ENCODE measurements around the gene NPC1. TPM values are rescaled to one million over a fixed set of nuclear protein-coding genes. Genes with fewer than 3 reads are reported as not detected.

Gene NPC1
- total RNA-seq, 4 donors from 2014 or later: 35.7 to 99.4 (median 46.2) TPM

DNA sequence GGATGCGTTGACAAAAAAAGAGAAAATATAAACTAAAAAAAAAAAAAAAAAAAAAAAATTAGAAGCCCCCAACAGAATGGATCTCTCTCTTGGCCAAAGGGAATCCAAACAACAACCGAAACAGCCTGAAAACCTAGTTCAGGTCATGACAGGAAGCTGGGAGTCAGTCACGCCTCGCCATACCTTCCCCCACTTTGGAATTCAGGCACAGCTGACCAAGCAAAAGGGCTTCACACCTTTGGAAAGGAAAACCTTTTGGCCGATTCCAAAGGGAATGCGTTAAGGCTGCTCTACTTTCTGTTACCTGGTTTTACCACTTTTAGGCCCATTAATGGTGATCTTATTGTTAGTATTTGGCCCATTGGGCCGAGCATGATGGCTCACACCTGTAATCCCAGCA is 100.9 kb downstream of the NPC1 start:
- no peak overlapping the region for H3K27ac ChIP-seq
- in situ Hi-C loops (cut with MboI; ENCODE audit: low sequenced_read_pairs in 4 of 4): no loop called here

DNA sequence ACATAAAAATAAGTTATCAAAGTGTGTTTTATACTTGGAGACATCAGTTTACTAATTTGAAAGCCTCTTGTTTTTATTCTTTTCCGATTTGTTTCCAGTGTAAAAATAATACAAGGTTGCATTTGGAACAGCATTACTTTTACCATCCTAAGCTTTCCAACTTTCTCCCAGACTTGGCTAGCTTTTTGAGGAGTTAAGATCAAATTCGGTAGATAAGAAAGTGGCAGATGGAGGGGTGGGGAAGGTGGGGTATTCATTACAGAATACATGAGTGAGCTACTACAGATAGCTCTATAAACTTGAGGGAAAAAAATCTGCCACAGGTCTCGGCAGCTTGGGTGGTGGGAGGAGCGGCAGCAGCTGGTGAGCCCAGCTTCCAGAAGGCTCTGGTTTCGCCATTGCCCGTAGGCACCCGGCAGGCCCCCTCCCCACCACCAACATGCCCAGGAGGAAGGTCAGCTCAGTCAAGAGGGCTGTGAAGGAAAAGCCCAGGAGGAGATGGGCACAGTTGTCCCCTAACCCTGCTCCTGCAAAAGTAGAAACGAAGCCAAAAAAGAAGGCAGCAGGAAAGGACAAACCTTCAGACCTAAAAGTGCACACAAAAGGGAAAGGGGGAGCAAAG is 101.6 kb downstream of the NPC1 start:
- ATAC-seq (no peak), DNase-seq (no peak)
- no peak overlapping the region for H3K27ac ChIP-seq
- no peaks in the 10 kb centered on the region for H3K9me3 ChIP-seq
- H3K36me3 ChIP-seq: peaks cover 2 to 37% of the 10 kb centered on the region in 2 donors
- H3K27me3 ChIP-seq: no peaks in the 10 kb centered on the region
- in situ Hi-C loops (cut with MboI; ENCODE audit: low sequenced_read_pairs in 4 of 4): no loop called here
- TF ChIP-seq, protein P1, sequence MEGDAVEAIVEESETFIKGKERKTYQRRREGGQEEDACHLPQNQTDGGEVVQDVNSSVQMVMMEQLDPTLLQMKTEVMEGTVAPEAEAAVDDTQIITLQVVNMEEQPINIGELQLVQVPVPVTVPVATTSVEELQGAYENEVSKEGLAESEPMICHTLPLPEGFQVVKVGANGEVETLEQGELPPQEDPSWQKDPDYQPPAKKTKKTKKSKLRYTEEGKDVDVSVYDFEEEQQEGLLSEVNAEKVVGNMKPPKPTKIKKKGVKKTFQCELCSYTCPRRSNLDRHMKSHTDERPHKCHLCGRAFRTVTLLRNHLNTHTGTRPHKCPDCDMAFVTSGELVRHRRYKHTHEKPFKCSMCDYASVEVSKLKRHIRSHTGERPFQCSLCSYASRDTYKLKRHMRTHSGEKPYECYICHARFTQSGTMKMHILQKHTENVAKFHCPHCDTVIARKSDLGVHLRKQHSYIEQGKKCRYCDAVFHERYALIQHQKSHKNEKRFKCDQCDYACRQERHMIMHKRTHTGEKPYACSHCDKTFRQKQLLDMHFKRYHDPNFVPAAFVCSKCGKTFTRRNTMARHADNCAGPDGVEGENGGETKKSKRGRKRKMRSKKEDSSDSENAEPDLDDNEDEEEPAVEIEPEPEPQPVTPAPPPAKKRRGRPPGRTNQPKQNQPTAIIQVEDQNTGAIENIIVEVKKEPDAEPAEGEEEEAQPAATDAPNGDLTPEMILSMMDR (IDR thresholded peaks at IDR 0.05 in 4 of 5, conservative IDR thresholded peaks at IDR 0.05 in 1 of 5): no peak
- TF ChIP-seq POLR2A (IDR thresholded peaks at IDR 0.05): no peak
- H3K4me1 ChIP-seq: no peaks in the 10 kb centered on the region
- intact Hi-C loops (cut with DNase I; ENCODE audit: low total_unique reads): no loop called here
- H3K4me3 ChIP-seq: no peak overlapping the region

More for the DNA sequence above, 100.9 kb downstream of the NPC1 start:
- no peaks in the 10 kb centered on the region for H3K4me1 ChIP-seq
- DNase-seq (no peak), ATAC-seq (no peak)
- TF ChIP-seq, protein P1 (IDR thresholded peaks at IDR 0.05 in 4 of 5, conservative IDR thresholded peaks at IDR 0.05 in 1 of 5): no peak
- TF ChIP-seq POLR2A (IDR thresholded peaks at IDR 0.05): no peak
- no peaks in the 10 kb centered on the region for H3K9me3 ChIP-seq
- intact Hi-C loops (cut with DNase I; ENCODE audit: low total_unique reads): no loop called here
- H3K4me3 ChIP-seq: no peak overlapping the region
- no peaks in the 10 kb centered on the region for H3K27me3 ChIP-seq
- H3K36me3 ChIP-seq: peaks cover 2 to 30% of the 10 kb centered on the region in 2 donors

Other genes starting within 250 kb of the NPC1 start
- gene RIOK3, start 133.2 kb downstream of the NPC1 start, total RNA-seq: 100 to 1,000 TPM in 3 of 4 donors, 10 to 100 TPM in 1; 77.3 to 220 (median 114) TPM
- gene RMC1, start 83.0 kb downstream of the NPC1 start, total RNA-seq: 10 to 100 TPM; 20.1 to 27.3 (median 25.2) TPM
- gene ANKRD29, start 76.4 kb upstream of the NPC1 start, total RNA-seq: 1 to 10 TPM in 3 of 4 donors, under 1 TPM in 1; 0.93 to 2.8 (median 1.6) TPM
- gene LAMA3, start 102.9 kb upstream of the NPC1 start, total RNA-seq: 1 to 10 TPM; 1.1 to 5.3 (median 2.1) TPM